NCI-H69 (cell line): Measurements from ENCODE around the gene PDE4B.
"Not testable (repeated sequence)": the region's sequence is repeated elsewhere in the genome, so short reads cannot be mapped to it uniquely, and the experiment has no call there.

ENCODE experiments used
- DNase-seq: peaks from one replicate; lab custom pipeline; 2025; lab: John Stamatoyannopoulos, UW

PDE4B gene

DNA sequence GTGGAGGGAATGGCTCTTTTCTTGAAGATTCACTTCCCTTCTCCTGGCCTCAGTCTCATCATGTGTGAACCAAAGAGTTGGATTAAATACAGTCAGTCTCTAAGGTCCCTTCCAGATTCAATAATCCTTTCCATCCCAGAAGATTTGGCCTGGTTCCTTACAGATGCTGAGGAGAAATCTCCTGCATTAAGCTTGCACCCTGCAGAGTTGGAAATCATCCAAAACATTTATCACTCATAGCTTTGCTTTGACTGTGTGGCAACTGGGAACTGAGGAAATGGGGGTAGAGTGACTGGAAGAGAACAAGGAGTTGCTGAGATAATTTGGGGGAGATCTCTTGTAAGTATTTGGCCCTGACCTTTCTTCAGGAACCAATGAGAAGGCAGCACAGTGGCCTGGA, 520.7 kb downstream of the PDE4B start:
- peak; percentile 2 for DNase-seq

DNA sequence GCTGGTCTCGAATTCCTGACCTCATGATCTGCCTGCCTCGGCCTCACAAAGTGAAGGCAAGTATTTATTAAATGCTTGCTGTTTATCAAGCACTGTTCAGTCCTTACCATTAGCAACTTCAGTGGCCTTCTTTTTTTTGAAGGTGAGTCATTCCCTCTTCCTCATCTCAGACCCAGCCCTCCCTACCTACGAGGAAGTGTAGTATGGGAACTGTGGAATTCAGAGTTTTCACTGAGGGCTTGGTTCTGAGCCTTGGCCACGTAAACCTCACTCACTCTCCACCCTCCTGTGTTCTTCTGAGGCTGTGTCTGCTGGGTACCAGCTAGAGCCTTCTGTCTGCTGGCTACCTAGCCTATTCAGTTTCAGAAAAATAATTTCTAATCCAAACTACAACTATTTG, 523.0 kb downstream of the PDE4B start:
- DNase-seq: no peak

DNA sequence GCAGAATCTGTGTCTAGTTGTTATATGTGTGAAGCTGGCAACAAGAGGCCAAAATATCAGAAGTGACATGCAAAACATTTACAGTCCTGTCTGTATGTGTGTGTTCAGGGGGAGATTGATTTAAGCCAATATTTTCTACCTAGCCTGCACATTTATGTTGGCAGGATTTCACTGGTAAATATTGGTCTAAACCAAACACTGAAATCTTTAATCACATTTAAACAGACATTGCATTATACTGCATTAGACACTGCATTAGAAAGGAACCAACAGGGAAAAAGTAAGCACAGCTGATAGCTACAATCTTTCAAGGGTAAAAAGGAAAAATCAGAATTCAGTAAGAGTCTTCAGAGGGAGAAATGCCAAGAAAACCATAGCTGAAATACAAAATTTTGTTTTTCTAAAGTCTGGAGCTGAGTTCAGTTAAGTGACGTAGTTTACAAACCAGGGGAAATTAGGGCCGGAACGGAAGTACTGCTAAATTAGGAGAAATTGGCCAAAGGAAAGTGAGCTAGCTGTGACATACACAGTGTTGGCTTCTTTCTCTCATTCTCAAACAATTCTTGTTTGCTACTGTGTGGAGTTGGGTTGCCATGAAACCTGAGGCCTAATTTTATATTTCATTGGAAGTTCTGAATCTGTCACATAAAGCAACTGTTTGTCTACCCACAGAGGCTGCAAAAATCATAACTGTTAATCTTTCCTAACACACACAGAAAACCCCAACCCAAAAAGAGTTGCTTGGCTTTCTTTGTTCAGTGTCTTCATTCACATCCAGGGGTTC, 524.0 kb downstream of the PDE4B start:
- no peak for DNase-seq

DNA sequence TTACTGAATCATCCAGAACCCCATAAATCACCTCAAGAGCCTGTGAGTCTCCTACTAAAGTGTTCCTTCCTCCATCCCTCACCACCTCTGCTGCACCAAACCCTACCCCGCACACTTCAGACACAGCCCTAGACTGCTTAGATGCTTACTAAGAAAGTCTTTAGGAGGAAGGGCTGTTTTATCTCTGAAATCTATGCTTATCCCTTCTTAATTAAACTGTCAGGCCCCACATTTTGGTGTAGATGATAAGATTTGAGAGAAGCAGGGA, 524.5 kb downstream of the PDE4B start:
- no peak for DNase-seq

DNA sequence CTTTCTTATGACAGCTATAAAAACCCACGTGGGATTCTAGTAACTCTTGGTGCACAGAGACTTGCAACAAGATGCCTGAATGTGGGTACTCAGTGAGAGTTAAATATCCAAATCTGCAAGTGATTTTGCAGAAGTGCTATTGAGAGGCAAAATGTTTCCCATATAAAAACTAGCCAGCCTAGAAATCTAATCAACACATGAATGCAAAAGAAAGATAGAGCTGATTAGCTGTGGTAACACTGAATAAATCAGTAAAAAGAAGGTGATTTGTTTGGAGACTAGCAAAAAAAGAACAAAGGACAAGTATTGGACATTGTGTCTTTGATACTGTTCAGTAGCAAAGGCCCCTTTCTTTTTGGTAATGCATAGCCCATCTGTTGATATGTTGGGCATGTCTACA, 527.5 kb downstream of the PDE4B start:
- no peak for DNase-seq

DNA sequence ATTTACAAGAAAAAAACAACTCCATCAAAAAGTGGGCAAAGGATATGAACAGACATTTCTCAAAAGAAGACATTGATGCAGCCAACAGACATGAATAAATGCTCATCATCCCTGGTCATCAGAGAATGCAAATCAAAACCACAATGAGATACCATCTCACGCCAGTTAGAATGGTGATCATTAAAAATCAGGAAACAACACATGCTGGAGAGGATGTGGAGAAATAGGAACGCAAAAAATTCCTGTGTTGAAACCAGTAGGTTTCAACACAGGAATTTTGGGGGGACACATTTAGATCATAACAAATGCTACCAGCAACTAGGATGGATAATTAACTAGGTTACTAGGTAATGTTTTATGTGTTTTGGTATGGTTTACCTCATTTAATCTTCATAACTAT, 529.8 kb downstream of the PDE4B start:
- not testable (repeated sequence) for DNase-seq

- DNase-seq: no peak
These were observed 531.4 kb downstream of the PDE4B start for GRCh38 chr1:66323958-66324625.

DNA sequence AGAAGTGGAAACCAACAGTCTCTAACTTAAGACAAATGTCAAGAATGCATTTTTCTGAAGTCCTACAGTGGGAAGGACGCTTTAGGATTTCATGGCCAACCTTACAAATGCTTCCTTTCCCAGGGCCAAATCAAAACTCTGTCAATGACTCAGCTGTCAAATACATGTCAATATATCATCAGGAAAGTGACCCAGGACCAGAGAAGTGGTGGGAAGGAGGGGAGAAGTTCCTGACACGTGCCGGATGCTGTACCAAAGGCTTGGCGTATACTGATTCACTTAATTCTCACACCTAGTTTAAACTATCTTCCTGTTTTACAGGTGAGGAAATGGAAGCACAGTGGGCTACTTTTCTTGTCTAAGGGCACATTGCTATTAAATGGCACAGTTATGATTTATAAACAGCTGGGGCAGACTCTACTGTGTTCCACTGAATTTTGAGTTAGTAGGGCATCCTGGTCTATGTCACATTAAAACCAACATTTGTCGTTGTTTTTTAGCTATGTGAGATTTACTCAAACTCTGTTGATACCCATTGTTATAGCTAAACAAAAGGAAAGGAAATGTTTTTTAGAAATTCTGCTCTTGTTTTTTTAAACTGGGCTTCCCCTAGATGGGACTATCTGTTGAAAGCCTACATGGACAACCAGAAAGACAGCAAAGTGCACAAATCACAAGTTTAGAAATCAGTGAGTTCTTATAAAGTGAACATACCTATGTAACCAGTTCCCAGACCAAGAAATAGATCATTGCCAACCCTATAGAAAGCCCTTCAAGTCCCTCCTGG, 533.1 kb downstream of the PDE4B start:
- no peak for DNase-seq

DNA sequence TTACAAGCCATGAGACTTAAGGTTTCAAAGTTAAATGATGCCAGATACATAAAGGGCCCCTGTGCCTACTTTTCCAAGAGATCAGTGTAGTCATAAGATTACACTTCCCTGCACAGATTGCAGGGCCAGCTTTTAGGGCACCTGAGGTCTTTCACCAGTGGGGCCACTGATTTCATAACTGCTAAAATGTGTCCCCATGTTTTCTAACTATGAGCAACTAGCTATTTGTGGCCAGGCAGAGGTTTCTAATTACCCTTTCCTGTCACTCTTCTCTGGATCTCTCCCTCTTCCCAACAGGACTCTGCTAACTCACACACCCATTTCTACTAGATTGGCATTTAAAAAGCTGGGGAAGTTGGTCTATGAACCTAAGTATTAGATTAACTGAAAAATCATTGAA, 534.2 kb downstream of the PDE4B start:
- no peak for DNase-seq

DNA sequence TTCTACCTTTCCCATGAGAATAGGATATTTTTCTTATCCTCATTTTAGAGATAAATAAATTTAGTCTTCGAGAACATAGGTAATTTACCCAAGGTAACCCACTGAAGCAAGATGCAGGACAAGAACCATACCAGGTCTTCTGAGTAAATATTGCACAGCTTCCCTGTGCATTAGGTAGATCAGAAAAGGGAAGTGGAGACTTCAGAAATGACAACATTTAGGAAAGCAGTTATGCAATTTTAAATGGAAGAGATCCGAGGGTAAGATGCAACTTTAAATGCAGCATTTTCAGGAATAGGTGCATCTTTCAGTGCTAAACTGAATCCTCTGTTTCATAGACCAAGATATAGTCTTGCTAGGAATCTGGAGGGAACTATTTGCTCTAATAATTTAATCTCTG, 534.9 kb downstream of the PDE4B start:
- no peak for DNase-seq

DNA sequence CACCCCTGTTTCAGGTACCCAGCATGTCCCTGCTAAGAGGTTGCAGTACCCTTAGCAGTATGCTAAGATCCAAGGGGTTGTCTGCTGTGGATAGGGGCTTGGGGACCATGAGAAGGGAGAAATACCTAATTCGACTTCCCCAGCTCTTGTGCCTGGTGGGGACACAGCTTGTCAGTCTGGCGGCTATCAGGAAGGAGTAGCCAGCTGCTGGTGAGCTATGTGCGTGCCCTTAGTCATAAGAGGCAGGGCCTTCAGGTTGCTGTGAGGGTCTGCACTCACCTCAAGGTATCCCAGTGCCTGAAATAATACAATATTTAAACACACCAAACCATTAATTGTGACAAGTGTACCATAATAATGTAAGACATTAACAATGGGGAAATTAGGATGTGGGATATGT, 536.2 kb downstream of the PDE4B start:
- DNase-seq: no peak

GRCh38 chr1:66330722-66331141, 538.0 kb downstream of the PDE4B start:
- no peak for DNase-seq

- peak; percentile 1 for DNase-seq
These were observed 539.2 kb downstream of the PDE4B start for GRCh38 chr1:66331658-66332547.

DNA sequence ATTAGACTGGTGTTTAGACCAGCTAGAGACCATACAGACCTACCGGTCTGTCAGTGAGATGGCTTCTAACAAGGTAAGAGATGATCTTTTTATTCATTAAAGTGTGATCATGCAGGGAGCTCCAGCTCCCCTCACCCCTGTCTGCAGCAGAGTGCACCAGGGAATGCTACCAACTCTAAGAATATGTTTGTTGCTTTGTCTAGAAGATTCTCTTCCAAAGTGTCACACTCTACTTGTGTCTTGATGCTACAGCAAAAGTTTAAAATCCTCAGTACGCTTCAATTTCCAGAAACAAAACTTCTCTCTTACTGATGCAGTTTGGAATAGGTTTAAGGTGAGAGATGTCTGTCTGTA, 539.8 kb downstream of the PDE4B start:
- DNase-seq: no peak

DNA sequence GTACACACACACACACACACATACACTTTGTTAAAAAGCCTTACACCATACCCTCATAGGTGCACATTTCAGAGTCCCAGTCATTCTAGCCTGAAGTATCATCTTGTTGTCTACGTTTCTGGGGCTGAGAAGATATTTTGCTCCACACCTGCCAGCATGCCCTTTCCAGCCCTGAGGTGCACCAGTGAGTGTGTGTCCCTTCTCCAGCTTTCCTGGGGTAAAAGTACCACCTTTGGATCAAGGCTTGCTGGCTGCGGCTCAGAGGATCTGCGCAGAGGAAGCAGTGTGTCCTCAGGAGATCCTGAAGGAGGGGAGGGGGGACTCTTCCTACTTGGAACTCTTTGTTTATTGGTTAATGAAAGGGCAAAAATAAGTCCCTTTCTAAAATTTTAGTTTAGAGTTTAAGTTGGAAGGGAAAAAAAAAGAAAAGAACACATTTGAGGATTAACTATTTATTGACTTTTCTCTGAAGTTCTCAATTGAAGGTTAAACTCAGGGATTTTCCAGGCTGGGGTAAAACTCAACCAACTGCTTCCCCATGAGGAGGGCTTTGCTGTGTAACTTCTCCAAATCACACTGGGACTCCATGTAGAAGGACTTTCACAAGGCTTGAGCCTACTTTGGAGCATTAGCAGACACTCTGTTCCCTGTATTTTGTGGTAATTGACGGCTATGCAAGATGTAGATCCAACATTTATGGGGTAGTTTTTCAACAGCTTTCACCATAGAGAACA, 540.9 kb downstream of the PDE4B start:
- DNase-seq: no peak

DNA sequence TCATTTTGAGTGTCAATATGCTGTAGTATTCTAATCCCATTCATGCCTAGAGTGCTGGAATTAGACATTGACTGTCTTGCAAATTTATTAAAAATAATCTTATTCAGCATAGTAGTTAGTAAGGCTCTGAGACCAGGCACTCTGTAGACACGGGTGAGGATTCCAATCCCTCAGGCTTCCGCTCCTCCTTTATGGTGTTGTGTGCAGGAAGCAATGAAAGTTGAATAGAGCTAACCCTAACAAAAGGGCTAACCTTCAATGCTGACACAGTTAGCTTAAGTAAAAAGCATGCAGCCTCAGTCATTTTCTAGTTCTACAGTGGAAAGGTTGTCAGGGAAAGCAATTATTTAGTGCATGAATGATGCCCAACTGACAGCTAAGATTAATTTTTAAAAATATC, 541.6 kb downstream of the PDE4B start:
- no peak for DNase-seq

DNA sequence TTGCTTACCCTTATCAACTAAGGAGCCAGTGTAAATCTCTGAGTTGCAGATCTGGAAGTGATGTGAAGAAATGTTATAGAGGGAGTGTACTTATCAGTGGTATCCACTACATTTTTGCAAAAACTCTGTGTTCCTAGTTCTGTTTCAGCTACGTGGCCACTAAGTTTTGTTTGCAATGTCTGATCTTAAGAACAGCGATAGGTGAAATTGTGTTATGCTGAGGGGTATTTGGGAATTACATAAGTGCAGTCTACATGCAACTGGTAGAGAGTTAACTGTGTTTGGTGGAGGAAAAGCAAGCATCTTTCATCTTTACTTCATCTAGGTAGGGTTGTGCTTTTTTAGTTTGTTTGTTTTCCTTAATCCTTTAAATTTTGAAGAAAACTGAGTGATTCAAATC, 542.4 kb downstream of the PDE4B start:
- no peak for DNase-seq

DNA sequence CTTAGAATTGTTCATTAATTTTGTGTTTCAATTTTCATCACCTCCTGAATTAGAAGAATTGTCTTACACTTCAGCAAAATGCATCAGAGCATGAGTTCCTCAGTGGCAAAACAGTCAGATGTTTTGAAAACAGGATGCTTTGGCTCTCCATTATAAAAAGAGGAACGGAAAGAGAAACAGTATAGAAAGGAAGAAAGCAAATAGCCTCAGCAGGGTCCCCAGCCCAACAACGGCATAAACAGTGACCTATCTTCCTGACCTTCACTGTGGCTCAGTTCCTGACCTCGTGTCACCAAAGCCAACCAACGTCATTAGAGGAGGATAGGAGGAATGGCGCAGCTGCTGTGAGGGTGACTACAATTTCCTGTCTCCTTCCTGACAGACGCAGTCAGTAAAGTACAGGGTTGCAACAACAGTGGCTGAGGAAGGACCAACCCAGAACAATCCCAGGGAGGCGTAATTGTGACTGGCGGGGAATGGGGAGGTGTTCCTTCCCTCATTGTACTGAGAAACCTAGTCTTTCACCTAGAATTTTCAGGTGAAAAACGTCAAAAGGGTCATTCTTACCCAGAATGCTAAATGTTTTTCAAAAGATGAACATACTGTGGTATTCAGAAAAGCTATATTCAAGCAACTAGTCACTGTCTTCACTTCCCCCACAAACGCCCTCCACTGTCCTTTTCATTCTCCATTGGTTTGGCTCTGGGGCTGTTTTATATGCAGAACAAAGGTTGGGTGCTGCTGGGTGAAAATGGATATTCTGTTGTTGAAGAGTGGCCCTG, 543.4 kb downstream of the PDE4B start:
- no peak for DNase-seq

- DNase-seq: no peak
These were observed 543.9 kb downstream of the PDE4B start for GRCh38 chr1:66336641-66336990.

GRCh38 chr1:66337249-66337648, 544.6 kb downstream of the PDE4B start:
- DNase-seq: no peak

GRCh38 chr1:66339944-66340343, 547.2 kb downstream of the PDE4B start:
- DNase-seq: no peak
